ENCODE measurements around the gene GPR153.

DNA sequence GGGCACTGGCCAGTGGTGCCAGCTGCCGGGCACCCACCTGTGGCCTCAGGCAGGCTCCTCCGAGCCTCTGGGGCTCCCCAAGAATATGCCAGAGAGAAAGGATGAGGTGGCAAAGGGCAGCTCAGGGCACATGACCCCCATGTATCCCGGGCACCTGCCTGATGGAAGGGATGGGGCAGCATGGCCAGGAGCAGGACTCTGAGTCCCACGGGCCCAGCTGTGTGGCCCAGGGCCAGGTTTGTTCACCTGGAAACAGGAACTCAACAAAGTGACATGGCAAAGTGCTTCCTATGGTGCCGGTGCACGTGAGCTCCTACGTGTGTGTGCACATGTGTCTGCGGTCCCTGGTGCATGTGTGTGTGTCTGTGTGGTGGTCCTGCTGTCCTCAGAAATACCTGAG lies 9.5 kb upstream of the GPR153 start:
- TF ChIP-seq TEAD4 (IDR thresholded peaks at IDR 0.05; ENCODE audit: low read depth, low read length) (no peak), SIX5 (IDR thresholded peaks at IDR 0.05; ENCODE audit: low read depth, low read length) (no peak), RBBP5 (IDR thresholded peaks at IDR 0.05; ENCODE audit: borderline replicate concordance, low read depth, low read length) (no peak), SIN3A (conservative IDR thresholded peaks at IDR 0.05 in 1 of 2, IDR thresholded peaks at IDR 0.05 in 1 of 2; ENCODE audit: low read depth in 1 of 2, low read length in 2 of 2) (no peak)
- TF ChIP-seq, protein P1, sequence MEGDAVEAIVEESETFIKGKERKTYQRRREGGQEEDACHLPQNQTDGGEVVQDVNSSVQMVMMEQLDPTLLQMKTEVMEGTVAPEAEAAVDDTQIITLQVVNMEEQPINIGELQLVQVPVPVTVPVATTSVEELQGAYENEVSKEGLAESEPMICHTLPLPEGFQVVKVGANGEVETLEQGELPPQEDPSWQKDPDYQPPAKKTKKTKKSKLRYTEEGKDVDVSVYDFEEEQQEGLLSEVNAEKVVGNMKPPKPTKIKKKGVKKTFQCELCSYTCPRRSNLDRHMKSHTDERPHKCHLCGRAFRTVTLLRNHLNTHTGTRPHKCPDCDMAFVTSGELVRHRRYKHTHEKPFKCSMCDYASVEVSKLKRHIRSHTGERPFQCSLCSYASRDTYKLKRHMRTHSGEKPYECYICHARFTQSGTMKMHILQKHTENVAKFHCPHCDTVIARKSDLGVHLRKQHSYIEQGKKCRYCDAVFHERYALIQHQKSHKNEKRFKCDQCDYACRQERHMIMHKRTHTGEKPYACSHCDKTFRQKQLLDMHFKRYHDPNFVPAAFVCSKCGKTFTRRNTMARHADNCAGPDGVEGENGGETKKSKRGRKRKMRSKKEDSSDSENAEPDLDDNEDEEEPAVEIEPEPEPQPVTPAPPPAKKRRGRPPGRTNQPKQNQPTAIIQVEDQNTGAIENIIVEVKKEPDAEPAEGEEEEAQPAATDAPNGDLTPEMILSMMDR (IDR thresholded peaks at IDR 0.05; ENCODE audit: control extremely low read depth in 1 of 3, insufficient read depth in 1 of 3, low read depth in 1 of 3, low read length in 3 of 3), result no peak

All from H1 (cell line).